ENCODE data around the gene MATCAP1. TPM values are rescaled to one million over a fixed set of nuclear protein-coding genes. Genes with fewer than 3 reads are reported as not detected.

Gene MATCAP1
- total RNA-seq, 1 experiment from 2014 or later, result 51.2 TPM

DNA sequence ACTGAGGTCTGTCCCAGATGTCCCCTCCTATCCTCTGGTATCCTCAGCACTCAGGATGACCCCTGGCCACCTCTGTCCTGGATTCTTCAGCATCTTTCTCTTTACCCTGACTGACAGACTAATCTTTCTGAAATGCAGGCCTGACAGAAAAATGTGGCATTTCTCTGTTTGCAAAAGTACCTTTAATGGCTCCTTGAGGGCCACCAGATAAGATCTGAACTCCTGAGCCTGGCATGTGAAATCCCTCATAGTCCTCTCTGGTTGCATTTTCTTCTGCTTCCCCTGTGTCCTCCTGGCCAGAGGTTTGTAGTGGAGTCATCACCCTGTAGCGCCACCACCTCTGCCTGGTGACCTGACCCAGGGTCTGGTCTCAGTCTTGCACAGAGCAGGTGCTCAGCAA lies 13.1 kb upstream of the MATCAP1 start:
- Histone ChIP-seq H2BK20ac (ENCODE audit: low read depth, low read length, poor library complexity, severe bottlenecking) (no peak overlapping the region), H3K27ac (ENCODE audit: insufficient read length, low read depth, low read length) (no peak overlapping the region), H2BK120ac (ENCODE audit: low read depth, low read length, poor library complexity, severe bottlenecking) (no peak overlapping the region), H3K4me2 (ENCODE audit: insufficient read depth, insufficient read length, low read length) (no peak overlapping the region), H2BK12ac (ENCODE audit: insufficient read length, low read depth, low read length) (no peak overlapping the region), H3K14ac (ENCODE audit: insufficient read depth, low read length) (no peak overlapping the region), H2BK15ac (ENCODE audit: low read depth, low read length) (no peak overlapping the region), H4K5ac (ENCODE audit: insufficient read length, low read depth, low read length) (no peak overlapping the region), H3K9ac (ENCODE audit: extremely low read depth, insufficient read length, low read length) (no peak overlapping the region), H2BK5ac (ENCODE audit: insufficient read length, low read length) (no peak overlapping the region), H2AFZ (ENCODE audit: low read length) (no peak overlapping the region), H4K20me1 (ENCODE audit: control insufficient read depth, insufficient read depth, insufficient read length) (no peaks in the 10 kb centered on the region), H3K4me1 (ENCODE audit: insufficient read depth, low read length) (no peaks in the 10 kb centered on the region), H2AK5ac (ENCODE audit: insufficient read length, low read length) (no peak overlapping the region), H3K79me1 (ENCODE audit: insufficient read depth, low read depth, low read length, poor library complexity, severe bottlenecking) (peaks cover 13% of the 10 kb centered on the region), H3K23me2 (ENCODE audit: insufficient read length, low read depth, low read length, poor library complexity, severe bottlenecking) (peaks cover 8% of the 10 kb centered on the region), H3K9me3 (ENCODE audit: control insufficient read depth, low read depth, low read length) (no peaks in the 10 kb centered on the region), H3K23ac (ENCODE audit: insufficient read length, low read depth, low read length) (no peak overlapping the region), H3K18ac (ENCODE audit: insufficient read length, low read depth, low read length) (no peak overlapping the region), H3K56ac (ENCODE audit: insufficient read length, low read depth, low read length) (no peak overlapping the region), H3K4ac (ENCODE audit: low read depth, low read length) (no peak overlapping the region), H3K27me3 (ENCODE audit: insufficient read depth, low read length) (no peaks in the 10 kb centered on the region), H4K91ac (ENCODE audit: insufficient read length, low read depth, low read length) (no peak overlapping the region), H4K8ac (replicated peaks; ENCODE audit: insufficient read length, low read depth, low read length) (no peak overlapping the region), H3T11ph (ENCODE audit: low read length) (no peak overlapping the region), H3K79me2 (ENCODE audit: insufficient read depth, low read length) (peaks cover 13% of the 10 kb centered on the region; the same call in 1 of the 2 replicates)
- no peak overlapping the region; a peak in 2 of 5 replicates for H3K4me3 Mint-ChIP-seq
- H3K27me3 Mint-ChIP-seq (ENCODE audit: low read depth), result 0 out of 2 replicates have a peak, but pooled peaks cover 2% of the 10 kb centered on the region
- DNase-seq, result no peak
- peaks cover 40 to 73% (median 58%) of the 10 kb centered on the region in 3 experiments for H3K36me3 Mint-ChIP-seq (ENCODE audit: insufficient read depth in 1 of 3, low read depth in 3 of 3)
- WGBS (ENCODE audit: extremely low coverage, insufficient read length, low lambda C conversion rate), result no CpG with 5 or more reads among the region's 1 CpG
- H3K9me3 Mint-ChIP-seq, result no peaks in the 10 kb centered on the region
- no peak overlapping the region for H3K27ac Mint-ChIP-seq
- TF ChIP-seq, protein P1, sequence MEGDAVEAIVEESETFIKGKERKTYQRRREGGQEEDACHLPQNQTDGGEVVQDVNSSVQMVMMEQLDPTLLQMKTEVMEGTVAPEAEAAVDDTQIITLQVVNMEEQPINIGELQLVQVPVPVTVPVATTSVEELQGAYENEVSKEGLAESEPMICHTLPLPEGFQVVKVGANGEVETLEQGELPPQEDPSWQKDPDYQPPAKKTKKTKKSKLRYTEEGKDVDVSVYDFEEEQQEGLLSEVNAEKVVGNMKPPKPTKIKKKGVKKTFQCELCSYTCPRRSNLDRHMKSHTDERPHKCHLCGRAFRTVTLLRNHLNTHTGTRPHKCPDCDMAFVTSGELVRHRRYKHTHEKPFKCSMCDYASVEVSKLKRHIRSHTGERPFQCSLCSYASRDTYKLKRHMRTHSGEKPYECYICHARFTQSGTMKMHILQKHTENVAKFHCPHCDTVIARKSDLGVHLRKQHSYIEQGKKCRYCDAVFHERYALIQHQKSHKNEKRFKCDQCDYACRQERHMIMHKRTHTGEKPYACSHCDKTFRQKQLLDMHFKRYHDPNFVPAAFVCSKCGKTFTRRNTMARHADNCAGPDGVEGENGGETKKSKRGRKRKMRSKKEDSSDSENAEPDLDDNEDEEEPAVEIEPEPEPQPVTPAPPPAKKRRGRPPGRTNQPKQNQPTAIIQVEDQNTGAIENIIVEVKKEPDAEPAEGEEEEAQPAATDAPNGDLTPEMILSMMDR (conservative IDR thresholded peaks at IDR 0.05), result no peak
- peaks cover 16 to 28% of the 10 kb centered on the region in 2 experiments for H3K4me1 Mint-ChIP-seq

All from H9 (cell line).